Endothelial cell of umbilical vein (primary cell): ENCODE results near the gene APBB1. TPM values are rescaled to one million over a fixed set of nuclear protein-coding genes. Genes with fewer than 3 reads are reported as not detected.

Experiments
- BruUV-seq: library from RNA; stranded (reverse); fragments of 400-500 nt; replicated peaks from 2 replicates; lab custom pipeline; 2021; lab: Mats Ljungman, UMichigan
- CTCF ChIA-PET: fragments of 300-600, 350-600 bp; sonication (Branson Sonifier 250); formaldehyde crosslinking; loops from one replicate; lab custom pipeline; 2021; ENCODE audit warnings: antibody characterized with exemption, inconsistent platforms; lab: Charles Lee
- POLR2A ChIA-PET: fragments of 300-600, 350-600 bp; sonication (Branson Sonifier 250); formaldehyde crosslinking; loops from one replicate; lab custom pipeline; 2021; ENCODE audit warnings: antibody characterized with exemption, inconsistent platforms; lab: Charles Lee
- DNase-seq: peaks from one replicate; pipeline ENCODE4 v3.0.0-alpha.2; 2011; ENCODE audit warnings: low read depth, low spot score
- FAIRE-seq: peaks from 2 replicates; lab custom pipeline; 2011; peaks lifted over from hg19 to GRCh38; lab: Jason Lieb, UNC
- H2AFZ ChIP-seq: 2 replicates; pipeline ENCODE4 v1.6.0; 2012; ENCODE audit warnings: low read depth, low read length, control low read depth, inconsistent platforms
- H3K27ac ChIP-seq: 2 replicates; pipeline ENCODE4 v1.5.1; 2011; ENCODE audit warnings: low read depth, mild to moderate bottlenecking, control low read depth, low read length, moderate library complexity; ENCODE audit not compliant: insufficient read depth
- H3K27me3 ChIP-seq, 2 experiments: 2 replicates each; pipeline versions ENCODE4 v1.6.0 to v1.6.1; 2011; ENCODE audit warnings: low read length in 2 of 2, mixed read lengths in 1 of 2; ENCODE audit not compliant: control insufficient read depth in 2 of 2, insufficient read depth in 2 of 2
- H3K36me3 ChIP-seq, 2 experiments: 2 replicates in 1 of 2; 3 replicates in 1 of 2; pipeline ENCODE4 v1.5.1; 2011; ENCODE audit warnings: low read length in 2 of 2, mild to moderate bottlenecking in 1 of 2, moderate library complexity in 1 of 2; ENCODE audit not compliant: control insufficient read depth in 2 of 2, insufficient read depth in 2 of 2; ENCODE audit errors: extremely low read depth in 1 of 2
- H3K4me1 ChIP-seq: 3 replicates; pipeline ENCODE4 v1.5.1; 2011; ENCODE audit warnings: mild to moderate bottlenecking, low read length; ENCODE audit not compliant: control insufficient read depth, insufficient read depth; ENCODE audit errors: extremely low read depth
- H3K4me2 ChIP-seq: 2 replicates; pipeline ENCODE4 v1.6.1; 2011; ENCODE audit warnings: low read length, control low read depth, mixed read lengths; ENCODE audit not compliant: insufficient read depth
- H3K4me3 ChIP-seq, 3 experiments: fragments of 200-600 bp in 1 of 3; sonication (generic), shearing (Covaris generic) in 1 of 3; replicated peaks in 1 of 3; 2 replicates each; pipeline ENCODE4 v1.5.1; 2011 to 2016; ENCODE audit warnings: control low read depth in 3 of 3, low read length in 3 of 3, mild to moderate bottlenecking in 2 of 3, inconsistent platforms in 1 of 3, low read depth in 1 of 3, moderate library complexity in 1 of 3; ENCODE audit not compliant: insufficient read depth in 1 of 3
- H3K79me2 ChIP-seq: 2 replicates; pipeline ENCODE4 v1.6.0; 2012; ENCODE audit warnings: low read length, inconsistent platforms; ENCODE audit not compliant: control insufficient read depth, insufficient read depth
- H3K9ac ChIP-seq: replicated peaks from 2 replicates; pipeline ENCODE3; 2011; ENCODE audit warnings: low read length, control low read depth; ENCODE audit not compliant: insufficient read depth; ENCODE audit errors: extremely low read depth
- H3K9me1 ChIP-seq: replicated peaks from 3 replicates; pipeline ENCODE4 v1.6.0; 2011; ENCODE audit warnings: mild to moderate bottlenecking, low read length; ENCODE audit not compliant: control insufficient read depth, insufficient read depth; ENCODE audit errors: extremely low read depth
- H3K9me3 ChIP-seq: replicated peaks from 2 replicates; pipeline ENCODE4 v1.5.1; 2012; ENCODE audit warnings: low read length, inconsistent platforms; ENCODE audit not compliant: control insufficient read depth, insufficient read depth
- H4K20me1 ChIP-seq: replicated peaks from 2 replicates; pipeline ENCODE3; 2011; ENCODE audit warnings: mild to moderate bottlenecking, low read length; ENCODE audit not compliant: control insufficient read depth, insufficient read depth; ENCODE audit errors: extremely low read depth
- EZH2 ChIP-seq: IDR thresholded peaks from 2 replicates; pipeline ENCODE4 v1.6.1; 2012; ENCODE audit warnings: borderline replicate concordance, low read depth, mild to moderate bottlenecking, moderate library complexity, low read length, inconsistent platforms; ENCODE audit not compliant: severe bottlenecking
- FOS ChIP-seq: IDR thresholded peaks from 2 replicates; pipeline ENCODE4 v1.6.1; 2011; ENCODE audit warnings: mild to moderate bottlenecking, low read length, moderate library complexity, borderline replicate concordance; ENCODE audit not compliant: insufficient read depth
- GATA2 ChIP-seq: IDR thresholded peaks from 2 replicates; pipeline ENCODE4 v1.7.0; 2011; ENCODE audit warnings: low read depth, mild to moderate bottlenecking, moderate library complexity, mixed read lengths, low read length; ENCODE audit not compliant: insufficient read length, insufficient read depth
- JUN ChIP-seq: IDR thresholded peaks from 2 replicates; pipeline ENCODE4 v1.6.1; 2011; ENCODE audit warnings: borderline replicate concordance, low read depth; ENCODE audit not compliant: insufficient read length, insufficient read depth
- MYC ChIP-seq: IDR thresholded peaks from one replicate; pipeline ENCODE4 v1.6.1; 2011; ENCODE audit warnings: mild to moderate bottlenecking, low read depth, low read length
- POLR2A ChIP-seq: IDR thresholded peaks from 2 replicates; pipeline ENCODE4 v1.6.1; 2012; ENCODE audit warnings: low read depth, mild to moderate bottlenecking, control low read depth, low read length
- POLR2AphosphoS5 ChIP-seq: IDR thresholded peaks from 2 replicates; pipeline ENCODE4 v1.6.1; 2012; ENCODE audit warnings: low read depth, mild to moderate bottlenecking, control low read depth, low read length, moderate library complexity; ENCODE audit not compliant: insufficient read depth
- dilution Hi-C: fragments of 300-500 bp; cut with MboI; formaldehyde crosslinking; loops from one replicate; pipeline ENCODE4 v1.15.0; 2019; ENCODE audit warnings: low sequenced_read_pairs; ENCODE audit not compliant: extremely low pct_ligation_motif_present
- intact Hi-C: fragments of 100-400 bp; cut with micrococcal nuclease; formaldehyde crosslinking; loops from one replicate; pipeline ENCODE4 v1.10.0; 2022
- polyA plus RNA-seq, 4 experiments: library from polyadenylated mRNA; depleted of rRNA in 3 of 4; stranded (reverse) in 3 of 4; unstranded in 1 of 4; fragments of >200 nt; gene quantifications; 2 replicates each; pipeline versions ENCODE4 v1.2.1 to v1.2.3, GENCODE V29; 2011 to 2012; ENCODE audit warnings: missing spikeins in 1 of 4
- total RNA-seq: library from RNA; stranded (reverse); gene quantifications from 2 replicates; pipeline ENCODE4 v1.2.3, GENCODE V29; 2021
- TF ChIP-seq, protein P1 (sequence below), 2 donors: IDR thresholded peaks; 1 replicate in 1 of 2; 2 replicates in 1 of 2; pipeline ENCODE4 v1.5.1; 2011; ENCODE audit warnings: low read length in 2 of 2, mild to moderate bottlenecking in 2 of 2, moderate library complexity in 2 of 2, control low read depth in 1 of 2, inconsistent platforms in 1 of 2, low read depth in 1 of 2; ENCODE audit not compliant: insufficient read depth in 1 of 2; ENCODE audit errors: extremely low read depth in 1 of 2
- TF ChIP-seq, protein P2 (sequence below): IDR thresholded peaks from 2 replicates; pipeline ENCODE4 v1.6.1; 2011; ENCODE audit not compliant: insufficient read depth, insufficient read length

The APBB1 gene
- total and polyA plus RNA-seq, 2 donors (not counting 3 experiments of a cell fraction or from before 2014, with no cell fraction given) = 48.0 to 63.5 TPM

DNA sequence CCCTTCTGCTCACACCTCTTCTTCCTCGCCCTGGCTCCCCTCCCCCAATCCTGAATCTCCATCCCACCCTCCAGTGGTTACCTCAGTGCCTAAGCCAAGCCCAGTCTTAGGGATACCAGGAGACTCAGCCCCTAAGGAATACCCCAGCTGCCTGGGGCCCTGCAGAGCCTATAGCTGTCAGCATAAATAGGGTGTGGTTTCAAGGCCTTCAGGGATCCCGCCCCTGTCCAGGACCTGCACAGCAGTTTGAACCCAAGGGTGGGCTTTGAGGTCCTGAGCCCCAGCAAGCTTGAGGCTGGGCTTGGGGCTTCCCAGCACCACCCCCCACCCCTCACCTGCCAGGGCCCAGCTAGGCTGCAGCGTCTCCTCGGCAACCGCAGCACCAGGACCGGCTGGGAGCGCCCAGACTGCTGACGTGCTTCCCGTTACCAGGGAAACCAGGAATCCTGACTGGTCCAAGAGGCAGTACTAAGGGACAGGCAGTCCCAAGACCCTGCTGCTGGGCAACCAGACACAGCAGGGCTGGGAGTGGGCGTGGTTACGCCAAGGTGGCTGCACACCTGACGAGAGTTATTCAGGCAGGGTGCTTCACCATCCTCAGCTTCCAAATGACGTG, 13.7 kb downstream of the APBB1 start:
- TF ChIP-seq, protein P1, sequence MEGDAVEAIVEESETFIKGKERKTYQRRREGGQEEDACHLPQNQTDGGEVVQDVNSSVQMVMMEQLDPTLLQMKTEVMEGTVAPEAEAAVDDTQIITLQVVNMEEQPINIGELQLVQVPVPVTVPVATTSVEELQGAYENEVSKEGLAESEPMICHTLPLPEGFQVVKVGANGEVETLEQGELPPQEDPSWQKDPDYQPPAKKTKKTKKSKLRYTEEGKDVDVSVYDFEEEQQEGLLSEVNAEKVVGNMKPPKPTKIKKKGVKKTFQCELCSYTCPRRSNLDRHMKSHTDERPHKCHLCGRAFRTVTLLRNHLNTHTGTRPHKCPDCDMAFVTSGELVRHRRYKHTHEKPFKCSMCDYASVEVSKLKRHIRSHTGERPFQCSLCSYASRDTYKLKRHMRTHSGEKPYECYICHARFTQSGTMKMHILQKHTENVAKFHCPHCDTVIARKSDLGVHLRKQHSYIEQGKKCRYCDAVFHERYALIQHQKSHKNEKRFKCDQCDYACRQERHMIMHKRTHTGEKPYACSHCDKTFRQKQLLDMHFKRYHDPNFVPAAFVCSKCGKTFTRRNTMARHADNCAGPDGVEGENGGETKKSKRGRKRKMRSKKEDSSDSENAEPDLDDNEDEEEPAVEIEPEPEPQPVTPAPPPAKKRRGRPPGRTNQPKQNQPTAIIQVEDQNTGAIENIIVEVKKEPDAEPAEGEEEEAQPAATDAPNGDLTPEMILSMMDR (IDR thresholded peaks at IDR 0.05; ENCODE audit: extremely low read depth in 1 of 2, insufficient read depth in 1 of 2, low read depth in 1 of 2, low read length in 2 of 2) = no peak
- TF ChIP-seq MYC = no peak
- no peak for TF ChIP-seq GATA2
- TF ChIP-seq, protein P2, sequence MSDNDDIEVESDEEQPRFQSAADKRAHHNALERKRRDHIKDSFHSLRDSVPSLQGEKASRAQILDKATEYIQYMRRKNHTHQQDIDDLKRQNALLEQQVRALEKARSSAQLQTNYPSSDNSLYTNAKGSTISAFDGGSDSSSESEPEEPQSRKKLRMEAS = no peak
- no peak for TF ChIP-seq POLR2AphosphoS5
- no peak for TF ChIP-seq POLR2A
- TF ChIP-seq EZH2 = no peak
- no peak for TF ChIP-seq FOS
- no peak for TF ChIP-seq JUN
- ChIA-PET POLR2A (no interaction called here), CTCF (interaction anchor here (1.0 kb wide), 1 partner anchor 39 kb away, joined by 4 read pairs; no protein-coding TSS in a partner anchor)

More for the DNA sequence above, 13.7 kb downstream of the APBB1 start:
- H3K4me3 ChIP-seq = no peak overlapping the region
- intact Hi-C loops = no loop called here
- H4K20me1 ChIP-seq = no peaks in the 10 kb centered on the region
- H3K27ac ChIP-seq = no peak overlapping the region
- no peaks in the 10 kb centered on the region for H3K79me2 ChIP-seq
- no peaks in the 10 kb centered on the region for H3K9me1 ChIP-seq
- peaks cover 2 to 8% of the 10 kb centered on the region in 2 experiments for H3K36me3 ChIP-seq
- no peak overlapping the region for H2AFZ ChIP-seq
- dilution Hi-C loops = no loop called here
- DNase-seq (no peak), FAIRE-seq (no peak)
- H3K4me2 ChIP-seq = no peak overlapping the region
- no TSS peak for BruUV-seq
- no peak overlapping the region for H3K9ac ChIP-seq
- H3K4me1 ChIP-seq = no peaks in the 10 kb centered on the region
- H3K27me3 ChIP-seq = no peaks in the 10 kb centered on the region
- no peaks in the 10 kb centered on the region for H3K9me3 ChIP-seq
